ENCODE results near the gene EPYC.

DNA sequence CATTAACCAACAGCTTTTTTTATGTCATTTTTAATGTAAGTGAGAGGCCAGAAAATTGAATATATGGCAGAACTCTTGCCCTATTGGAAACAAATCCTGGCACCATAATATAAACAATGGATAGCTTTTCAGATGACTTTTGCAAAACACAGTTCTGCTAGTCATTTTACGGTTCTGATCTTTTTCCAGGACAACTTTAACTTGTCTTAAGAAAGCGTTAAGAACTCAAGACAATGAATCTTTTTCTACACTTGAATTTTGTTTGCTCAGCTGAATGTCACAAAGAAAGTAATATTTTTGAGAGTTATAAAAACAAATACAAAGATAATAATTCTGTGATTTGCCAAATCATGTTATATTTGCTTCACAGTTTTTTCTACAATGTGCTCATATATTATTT lies 39.8 kb upstream of the EPYC start:
- TF ChIP-seq ZNF274 (IDR thresholded peaks at IDR 0.05; ENCODE audit: insufficient read depth, insufficient read length) (no peak), ETV6 (conservative IDR thresholded peaks at IDR 0.05 in 1 of 2, IDR thresholded peaks at IDR 0.05 in 1 of 2; ENCODE audit: borderline replicate concordance in 1 of 2, low read depth in 1 of 2) (no peak), FOXK2 (IDR thresholded peaks at IDR 0.05) (no peak), ATF2 (IDR thresholded peaks at IDR 0.05; ENCODE audit: low read length) (no peak), RFX5 (IDR thresholded peaks at IDR 0.05; ENCODE audit: low read depth, low read length) (no peak), TBL1XR1 (IDR thresholded peaks at IDR 0.05; ENCODE audit: low read depth, low read length) (no peak), CEBPB (IDR thresholded peaks at IDR 0.05; ENCODE audit: borderline replicate concordance in 1 of 2, low read depth in 2 of 2, low read length in 2 of 2) (no peak), BCLAF1 (IDR thresholded peaks at IDR 0.05) (no peak), SIX5 (IDR thresholded peaks at IDR 0.05; ENCODE audit: low read depth, low read length, severe bottlenecking) (no peak)
- TF ChIP-seq, protein P1, sequence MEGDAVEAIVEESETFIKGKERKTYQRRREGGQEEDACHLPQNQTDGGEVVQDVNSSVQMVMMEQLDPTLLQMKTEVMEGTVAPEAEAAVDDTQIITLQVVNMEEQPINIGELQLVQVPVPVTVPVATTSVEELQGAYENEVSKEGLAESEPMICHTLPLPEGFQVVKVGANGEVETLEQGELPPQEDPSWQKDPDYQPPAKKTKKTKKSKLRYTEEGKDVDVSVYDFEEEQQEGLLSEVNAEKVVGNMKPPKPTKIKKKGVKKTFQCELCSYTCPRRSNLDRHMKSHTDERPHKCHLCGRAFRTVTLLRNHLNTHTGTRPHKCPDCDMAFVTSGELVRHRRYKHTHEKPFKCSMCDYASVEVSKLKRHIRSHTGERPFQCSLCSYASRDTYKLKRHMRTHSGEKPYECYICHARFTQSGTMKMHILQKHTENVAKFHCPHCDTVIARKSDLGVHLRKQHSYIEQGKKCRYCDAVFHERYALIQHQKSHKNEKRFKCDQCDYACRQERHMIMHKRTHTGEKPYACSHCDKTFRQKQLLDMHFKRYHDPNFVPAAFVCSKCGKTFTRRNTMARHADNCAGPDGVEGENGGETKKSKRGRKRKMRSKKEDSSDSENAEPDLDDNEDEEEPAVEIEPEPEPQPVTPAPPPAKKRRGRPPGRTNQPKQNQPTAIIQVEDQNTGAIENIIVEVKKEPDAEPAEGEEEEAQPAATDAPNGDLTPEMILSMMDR (IDR thresholded peaks at IDR 0.05 in 2 of 3, conservative IDR thresholded peaks at IDR 0.05 in 1 of 3; ENCODE audit: control insufficient read depth in 2 of 3, extremely low read depth in 1 of 3, insufficient read depth in 1 of 3, low read depth in 3 of 3, low read length in 3 of 3): no peak
